GM19240 (cell line): Measurements from ENCODE around the gene WDR81.

Experiments
- DNase-seq: peaks from one replicate; pipeline ENCODE4 v3.0.0; 2011; ENCODE audit warnings: low spot score; ENCODE audit not compliant: insufficient read length

Gene WDR81

GRCh38 chr17:1776857-1777256, 52.4 kb downstream of the WDR81 start:
- no peak for DNase-seq

GRCh38 chr17:1779571-1780131, 55.1 kb downstream of the WDR81 start:
- DNase-seq = no peak

GRCh38 chr17:1782171-1782567, 57.7 kb downstream of the WDR81 start:
- no peak for DNase-seq

- DNase-seq = no peak
Measured at GRCh38 chr17:1783271-1783670, 58.8 kb downstream of the WDR81 start.

GRCh38 chr17:1783834-1784611, 59.5 kb downstream of the WDR81 start:
- no peak for DNase-seq

- no peak for DNase-seq
Measured at GRCh38 chr17:1785930-1786329, 61.4 kb downstream of the WDR81 start.

GRCh38 chr17:1786708-1787107, 62.2 kb downstream of the WDR81 start:
- DNase-seq = no peak

- no peak for DNase-seq
Measured at GRCh38 chr17:1787301-1787902, 62.9 kb downstream of the WDR81 start.
